Measurements from ENCODE around the gene ART4.

The ART4 gene

GRCh38 chr12:14814014-14814413 lies 29.3 kb downstream of the ART4 start, which contains the start of gene SMCO3:
Gene SMCO3, minus strand, starts transcription at chr12:14814182. Its CDS starts 7,502 bp downstream, at chr12:14806680.
- in situ Hi-C loops (cut with MboI; ENCODE audit: low sequenced_read_pairs) = no loop called here

- in situ Hi-C loops (cut with MboI; ENCODE audit: low sequenced_read_pairs) = no loop called here
Observed at GRCh38 chr12:14811486-14811885, 31.8 kb downstream of the ART4 start.

- in situ Hi-C loops (cut with MboI; ENCODE audit: low sequenced_read_pairs) = no loop called here
Observed at GRCh38 chr12:14810953-14811483, 32.3 kb downstream of the ART4 start.

GRCh38 chr12:14810167-14810952 lies 33.0 kb downstream of the ART4 start:
- in situ Hi-C loops (cut with MboI; ENCODE audit: low sequenced_read_pairs) = no loop called here

- in situ Hi-C loops (cut with MboI; ENCODE audit: low sequenced_read_pairs) = no loop called here
Observed at GRCh38 chr12:14803830-14804160, 39.5 kb downstream of the ART4 start.

GRCh38 chr12:14803011-14803829 lies 40.1 kb downstream of the ART4 start, which contains the start of the genes C12orf60 and WBP11:
Gene C12orf60, plus strand, starts transcription at chr12:14803670. Its CDS starts 19,266 bp downstream, at chr12:14822936.
Gene WBP11, minus strand, starts transcription at chr12:14803478. Its CDS starts 2,095 bp downstream, at chr12:14801383.
- in situ Hi-C loops (cut with MboI; ENCODE audit: low sequenced_read_pairs) = no loop called here

- in situ Hi-C loops (cut with MboI; ENCODE audit: low sequenced_read_pairs) = no loop called here
Observed at GRCh38 chr12:14802721-14803010, 40.7 kb downstream of the ART4 start.

- in situ Hi-C loops (cut with MboI; ENCODE audit: low sequenced_read_pairs) = no loop called here
Observed at GRCh38 chr12:14802247-14802646, 41.1 kb downstream of the ART4 start.

GRCh38 chr12:14795028-14795448 lies 48.3 kb downstream of the ART4 start:
- in situ Hi-C loops (cut with MboI; ENCODE audit: low sequenced_read_pairs) = no loop called here

GRCh38 chr12:14785568-14785967 lies 57.8 kb downstream of the ART4 start:
- in situ Hi-C loops (cut with MboI; ENCODE audit: low sequenced_read_pairs) = no loop called here

GRCh38 chr12:14784471-14784870 lies 58.9 kb downstream of the ART4 start:
- in situ Hi-C loops (cut with MboI; ENCODE audit: low sequenced_read_pairs) = no loop called here

GRCh38 chr12:14782756-14783155 lies 60.6 kb downstream of the ART4 start:
- in situ Hi-C loops (cut with MboI; ENCODE audit: low sequenced_read_pairs) = no loop called here

GRCh38 chr12:14781563-14781962 lies 61.8 kb downstream of the ART4 start:
- in situ Hi-C loops (cut with MboI; ENCODE audit: low sequenced_read_pairs) = no loop called here

GRCh38 chr12:14780859-14781258 lies 62.5 kb downstream of the ART4 start:
- in situ Hi-C loops (cut with MboI; ENCODE audit: low sequenced_read_pairs) = no loop called here

GRCh38 chr12:14779834-14780233 lies 63.5 kb downstream of the ART4 start:
- in situ Hi-C loops (cut with MboI; ENCODE audit: low sequenced_read_pairs) = no loop called here

- in situ Hi-C loops (cut with MboI; ENCODE audit: low sequenced_read_pairs) = no loop called here
Observed at GRCh38 chr12:14777271-14777670, 66.1 kb downstream of the ART4 start.

GRCh38 chr12:14776236-14776961 lies 66.9 kb downstream of the ART4 start:
- in situ Hi-C loops (cut with MboI; ENCODE audit: low sequenced_read_pairs) = no loop called here

GRCh38 chr12:14775636-14775980 lies 67.7 kb downstream of the ART4 start:
- in situ Hi-C loops (cut with MboI; ENCODE audit: low sequenced_read_pairs) = no loop called here

All from HL-60/S4 treated with phorbol 12-myristate 13-acetate at 8.2 ng/mL for 4 days and 3 days (cell line).